ENCODE results near the gene CGN. TPM values are rescaled to one million over a fixed set of nuclear protein-coding genes. Genes with fewer than 3 reads are reported as not detected.
"Not testable (repeated sequence)": the region's sequence is repeated elsewhere in the genome, so short reads cannot be mapped to it uniquely, and the experiment has no call there.

Gene CGN
- polyA plus RNA-seq, 4 donors = 28.3 to 53.4 (median 44.4) TPM

GRCh38 chr1:151522427-151522826, 11.2 kb downstream of the CGN start:
- not testable (repeated sequence) for DNase-seq (ENCODE audit: low read depth in 4 of 4, low spot score in 2 of 4)

DNA sequence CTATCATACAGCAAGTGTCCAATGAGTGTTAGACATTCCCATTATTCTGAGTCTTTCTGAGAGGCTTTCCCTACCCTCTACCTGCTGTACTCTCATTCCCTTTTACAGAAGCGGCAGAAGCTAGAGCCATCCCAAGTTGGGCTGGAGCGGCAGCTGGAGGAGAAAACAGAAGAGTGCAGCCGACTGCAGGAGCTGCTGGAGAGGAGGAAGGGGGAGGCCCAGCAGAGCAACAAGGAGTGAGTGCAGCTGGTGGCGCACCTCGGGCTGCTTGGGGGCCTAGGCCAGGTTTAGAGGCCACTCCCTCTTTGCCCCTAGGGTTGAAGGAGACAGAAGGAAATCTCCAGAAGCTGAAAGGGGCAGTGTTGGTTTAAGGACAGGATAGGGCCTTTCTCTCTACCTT, 12.1 kb downstream of the CGN start:
- DNase-seq (ENCODE audit: low read depth in 4 of 4, low spot score in 2 of 4) = no peak

DNA sequence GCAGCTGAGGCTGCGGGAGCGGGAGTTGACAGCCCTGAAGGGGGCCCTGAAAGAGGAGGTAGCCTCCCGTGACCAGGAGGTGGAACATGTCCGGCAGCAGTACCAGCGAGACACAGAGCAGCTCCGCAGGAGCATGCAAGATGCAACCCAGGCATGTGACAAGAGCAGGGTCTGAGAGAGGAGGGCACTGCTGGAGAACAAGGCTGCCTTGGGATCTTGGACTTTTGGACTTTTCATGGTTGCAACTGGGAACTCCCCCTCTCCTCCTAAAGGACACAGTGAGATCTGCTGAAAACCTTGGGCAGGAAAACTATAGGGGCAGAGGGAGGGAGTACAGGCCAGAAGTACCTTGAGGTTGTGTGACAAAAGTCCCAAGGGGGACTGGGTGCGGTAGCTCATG, 13.5 kb downstream of the CGN start:
- no peak for DNase-seq (ENCODE audit: low read depth in 4 of 4, low spot score in 2 of 4)

DNA sequence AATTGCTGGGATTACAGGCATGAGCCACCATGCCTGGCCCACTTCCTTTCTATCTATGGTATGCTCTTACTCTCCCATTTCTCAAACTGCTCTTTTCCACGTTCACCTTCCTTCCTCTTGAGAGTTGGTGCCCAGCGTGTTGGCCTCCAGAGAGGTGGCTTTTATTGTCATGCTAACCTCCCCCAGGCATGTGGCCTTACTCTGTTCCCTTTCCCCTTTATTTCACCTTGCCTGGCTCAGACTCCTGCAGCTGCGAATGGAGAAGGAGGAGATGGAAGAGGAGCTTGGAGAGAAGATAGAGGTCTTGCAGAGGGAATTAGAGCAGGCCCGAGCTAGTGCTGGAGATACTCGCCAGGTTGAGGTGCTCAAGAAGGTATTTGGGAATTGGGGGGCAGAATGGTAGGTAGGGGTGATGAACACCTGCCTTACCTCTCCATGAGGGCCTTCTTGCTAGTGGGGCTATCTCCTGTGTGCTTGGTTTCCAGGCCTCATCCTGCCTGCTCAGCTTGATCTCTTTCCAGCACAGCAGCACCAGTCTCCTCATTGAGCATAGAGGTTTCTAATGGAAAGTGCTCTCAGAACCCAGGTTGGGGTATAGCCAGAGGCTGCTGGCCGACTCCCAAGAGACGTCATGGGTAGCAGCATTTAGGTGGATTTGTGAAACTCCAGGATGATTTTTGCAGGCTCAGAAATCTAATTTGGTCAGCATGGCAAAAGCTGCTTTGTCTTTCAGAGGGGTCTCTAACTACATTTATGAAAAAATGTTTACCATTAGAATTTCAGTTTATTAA, 15.7 kb downstream of the CGN start:
- DNase-seq (ENCODE audit: low read depth in 4 of 4, low spot score in 2 of 4) = no peak

- no peak for DNase-seq (ENCODE audit: low read depth in 4 of 4, low spot score in 2 of 4)
These were observed 18.1 kb downstream of the CGN start for GRCh38 chr1:151529211-151529702.

DNA sequence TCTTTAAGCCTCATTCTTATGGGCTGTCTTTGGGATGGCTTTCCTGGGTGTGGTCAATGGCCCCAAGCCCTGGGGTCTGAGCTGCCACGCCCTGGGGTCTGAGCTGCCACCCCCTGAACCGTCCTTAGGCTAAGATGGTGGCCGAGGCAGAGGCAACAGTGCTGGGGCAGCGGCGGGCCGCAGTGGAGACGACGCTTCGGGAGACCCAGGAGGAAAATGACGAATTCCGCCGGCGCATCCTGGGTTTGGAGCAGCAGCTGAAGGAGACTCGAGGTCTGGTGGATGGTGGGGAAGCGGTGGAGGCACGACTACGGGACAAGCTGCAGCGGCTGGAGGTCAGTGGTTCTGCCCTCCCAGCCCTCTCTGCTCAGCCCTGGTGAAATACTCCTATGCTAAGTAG, 18.6 kb downstream of the CGN start:
- DNase-seq (ENCODE audit: low read depth in 4 of 4, low spot score in 2 of 4) = no peak

- no peak for DNase-seq (ENCODE audit: low read depth in 4 of 4, low spot score in 2 of 4)
These were observed 19.3 kb downstream of the CGN start for GRCh38 chr1:151530461-151530860.

- DNase-seq (ENCODE audit: low read depth in 4 of 4, low spot score in 2 of 4) = no peak
These were observed 22.7 kb downstream of the CGN start for GRCh38 chr1:151533870-151534269.

GRCh38 chr1:151534662-151535278, 23.6 kb downstream of the CGN start:
- no peak for DNase-seq (ENCODE audit: low read depth in 4 of 4, low spot score in 2 of 4)

GRCh38 chr1:151535326-151536271, 24.4 kb downstream of the CGN start:
- no peak for DNase-seq (ENCODE audit: low read depth in 4 of 4, low spot score in 2 of 4)

DNA sequence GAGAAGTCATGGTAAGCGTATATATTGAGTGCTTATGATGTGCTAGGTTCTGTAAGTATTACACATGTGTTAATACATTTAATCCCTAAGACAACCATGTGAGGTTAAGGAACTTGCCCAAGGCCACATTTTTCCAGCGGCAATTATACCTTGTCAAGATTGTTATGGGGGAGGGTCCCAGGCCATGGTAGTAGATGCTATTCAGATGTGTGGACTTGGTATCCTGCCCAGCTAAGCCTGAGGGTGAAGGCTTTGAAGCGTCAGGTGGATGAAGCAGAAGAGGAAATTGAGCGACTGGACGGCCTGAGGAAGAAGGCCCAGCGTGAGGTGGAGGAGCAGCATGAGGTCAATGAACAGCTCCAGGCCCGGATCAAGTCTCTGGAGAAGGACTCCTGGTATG, 25.3 kb downstream of the CGN start:
- DNase-seq (ENCODE audit: low read depth in 4 of 4, low spot score in 2 of 4) = no peak

GRCh38 chr1:151537112-151537511, 25.9 kb downstream of the CGN start:
- no peak for DNase-seq (ENCODE audit: low read depth in 4 of 4, low spot score in 2 of 4)

DNA sequence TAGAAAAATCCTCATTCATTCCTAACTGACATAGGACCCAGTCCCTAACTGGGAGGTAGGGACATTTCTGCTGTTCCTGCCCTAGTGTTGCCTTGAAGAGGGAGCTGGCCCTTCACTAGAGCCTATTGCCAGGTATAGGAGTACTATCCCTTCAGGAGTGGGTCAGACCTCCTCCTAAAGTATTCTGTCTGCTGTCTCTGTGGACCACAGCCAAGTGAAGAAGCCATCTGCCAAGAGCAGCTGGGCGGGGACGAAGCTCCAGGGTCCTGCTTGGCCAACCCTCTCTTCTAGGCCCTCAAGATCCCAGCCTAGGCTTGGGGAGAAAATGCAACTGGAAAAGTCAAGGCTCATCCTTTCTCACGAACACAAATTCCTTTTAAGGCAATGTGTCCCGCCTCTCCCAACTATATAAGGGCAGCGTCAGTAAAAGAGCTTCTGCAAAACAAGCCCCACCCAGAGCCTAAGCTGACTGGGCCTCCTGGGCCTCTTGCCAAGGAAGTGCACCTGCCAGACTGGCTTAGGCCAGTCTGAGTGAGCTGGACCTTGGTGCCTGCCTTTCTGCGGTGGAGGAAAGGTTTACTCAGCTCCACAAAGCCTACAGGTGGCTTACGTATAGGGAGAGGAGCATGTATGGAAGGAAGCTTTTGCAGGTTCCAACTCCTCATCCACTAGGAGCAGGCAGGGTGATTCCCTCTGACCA, 28.3 kb downstream of the CGN start:
- peak in 1 of 4 donors; percentile 50 for DNase-seq (ENCODE audit: low read depth in 4 of 4, low spot score in 2 of 4)

DNA sequence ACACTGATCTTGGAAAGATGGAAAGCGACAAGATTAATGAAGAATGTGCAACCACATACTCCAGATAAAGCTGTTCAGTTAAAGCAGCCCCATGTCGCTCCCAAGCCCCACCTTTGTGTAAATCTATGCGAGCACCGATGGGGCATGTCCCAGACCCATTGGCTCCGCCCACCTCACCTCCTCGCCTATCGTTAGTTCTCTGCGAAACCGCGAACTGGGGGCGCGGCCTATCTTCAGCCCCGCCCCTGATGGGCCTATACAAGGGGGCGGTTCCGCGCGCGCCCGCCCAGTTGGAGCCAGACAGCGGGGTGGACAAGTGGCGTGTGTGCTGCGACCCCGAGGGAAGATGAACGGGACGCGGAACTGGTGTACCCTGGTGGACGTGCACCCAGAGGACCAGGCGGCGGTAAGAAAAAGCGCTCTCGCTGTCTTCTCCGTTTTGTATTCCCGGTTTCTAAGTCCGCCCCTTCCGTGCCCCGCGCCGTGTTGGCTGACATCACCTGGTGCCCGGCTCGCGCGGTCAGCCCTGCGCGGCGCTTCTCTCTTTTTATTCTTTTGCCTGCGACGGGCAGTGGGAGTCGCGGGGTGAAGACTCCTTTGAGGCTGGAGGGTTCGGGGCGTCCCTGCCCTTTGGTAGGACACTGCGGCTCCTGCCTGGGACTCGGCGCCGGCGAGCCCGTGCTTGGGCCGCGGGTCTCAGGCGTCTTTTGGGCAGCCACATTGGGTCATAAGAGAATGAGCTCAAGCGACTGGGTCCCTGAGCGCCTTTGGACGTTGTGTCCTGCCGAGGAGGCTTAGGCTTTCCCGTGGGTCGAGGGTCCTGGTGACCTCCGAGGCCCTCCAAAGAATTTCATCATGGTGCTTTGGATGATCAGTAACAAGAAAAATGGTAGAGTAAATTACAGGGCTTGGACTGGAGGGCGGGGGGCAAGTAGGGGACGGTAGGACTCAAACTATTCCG, 29.1 kb downstream of the CGN start, which contains the start of gene TUFT1:
Gene TUFT1 (plus strand): TSS at position 289 of the 961 bp plus-strand sequence. CDS start 58 bp downstream, at position 347.
- peak; percentile 58 to 87 (median 76) for DNase-seq (ENCODE audit: low read depth in 4 of 4, low spot score in 2 of 4)

- DNase-seq (ENCODE audit: low read depth in 4 of 4, low spot score in 2 of 4) = no peak
These were observed 29.8 kb downstream of the CGN start for GRCh38 chr1:151540982-151541377.

GRCh38 chr1:151541752-151542151, 30.6 kb downstream of the CGN start:
- no peak for DNase-seq (ENCODE audit: low read depth in 4 of 4, low spot score in 2 of 4)

DNA sequence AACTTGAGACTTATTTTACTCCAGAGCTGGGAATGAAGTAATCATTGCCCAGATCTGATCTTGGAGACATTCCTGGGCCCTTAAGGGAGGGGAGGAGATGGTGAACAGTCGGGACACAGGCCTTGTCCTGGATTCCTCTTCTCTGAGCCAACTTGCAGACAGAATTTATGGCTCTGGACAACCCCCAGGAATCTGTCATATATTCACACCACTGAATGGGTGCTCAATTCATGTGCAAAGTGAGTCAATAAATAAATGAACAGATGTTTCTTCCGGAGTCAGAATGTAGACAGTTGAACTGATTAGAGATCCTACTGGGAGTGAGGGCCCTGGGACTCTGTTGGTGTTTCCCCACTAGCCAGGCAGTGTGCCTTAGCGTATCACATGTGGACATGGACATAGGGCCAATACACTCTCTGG, 31.5 kb downstream of the CGN start:
- DNase-seq (ENCODE audit: low read depth in 4 of 4, low spot score in 2 of 4) = no peak

DNA sequence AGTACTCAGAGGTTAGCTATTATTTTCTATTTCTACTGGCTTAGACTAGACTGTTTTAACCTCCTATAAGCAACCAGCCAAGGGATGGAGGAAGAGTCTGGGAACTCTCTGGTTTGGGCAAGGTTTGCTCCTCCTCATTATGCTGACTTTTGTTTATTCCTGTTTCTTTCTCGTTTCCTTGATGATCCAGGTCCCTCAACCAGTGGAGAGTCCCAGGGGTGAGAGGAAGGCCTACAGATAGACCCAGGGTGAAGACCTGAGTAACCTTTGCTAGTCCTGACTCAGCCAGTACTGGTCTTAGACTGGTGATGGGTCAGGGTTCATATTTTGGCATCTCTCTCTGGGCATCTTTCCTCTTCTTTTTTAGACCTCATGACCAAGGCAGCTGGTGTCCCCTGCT, 34.4 kb downstream of the CGN start:
- no peak for DNase-seq (ENCODE audit: low read depth in 4 of 4, low spot score in 2 of 4)

All from left renal cortex interstitium (tissue), 4 donors.